ENCODE measurements around the gene ST6GAL1.

DNA sequence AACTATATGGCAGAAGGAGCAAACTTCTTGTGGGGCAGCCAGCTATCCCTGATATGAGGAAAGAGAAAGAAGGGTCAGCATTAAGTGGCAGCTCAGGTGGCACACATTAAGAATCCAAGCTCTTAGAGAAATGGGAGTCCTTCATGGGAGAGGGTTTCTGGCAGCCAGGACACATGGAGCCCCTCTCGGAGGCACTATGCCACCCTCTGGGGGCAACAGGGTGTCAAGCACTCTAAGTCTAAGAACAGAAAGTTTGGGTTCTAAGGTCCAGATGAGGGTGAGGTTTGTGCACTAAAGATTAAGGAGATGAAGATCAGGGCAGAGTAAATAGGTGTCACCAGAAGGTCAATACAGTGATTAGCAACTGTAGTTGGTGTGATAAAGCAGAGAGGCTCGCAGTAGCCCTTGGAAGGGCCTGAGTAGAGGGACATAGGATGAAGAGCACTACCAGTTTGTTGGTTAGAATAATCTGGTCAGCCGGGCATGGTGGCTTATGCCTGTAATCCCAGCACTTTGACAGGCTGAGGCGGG, 89.3 kb downstream of the ST6GAL1 start:
- TF ChIP-seq POLR2A (IDR thresholded peaks at IDR 0.05; ENCODE audit: borderline replicate concordance, extremely low read depth, insufficient read depth, insufficient read length), result no peak
- TF ChIP-seq, protein P1, sequence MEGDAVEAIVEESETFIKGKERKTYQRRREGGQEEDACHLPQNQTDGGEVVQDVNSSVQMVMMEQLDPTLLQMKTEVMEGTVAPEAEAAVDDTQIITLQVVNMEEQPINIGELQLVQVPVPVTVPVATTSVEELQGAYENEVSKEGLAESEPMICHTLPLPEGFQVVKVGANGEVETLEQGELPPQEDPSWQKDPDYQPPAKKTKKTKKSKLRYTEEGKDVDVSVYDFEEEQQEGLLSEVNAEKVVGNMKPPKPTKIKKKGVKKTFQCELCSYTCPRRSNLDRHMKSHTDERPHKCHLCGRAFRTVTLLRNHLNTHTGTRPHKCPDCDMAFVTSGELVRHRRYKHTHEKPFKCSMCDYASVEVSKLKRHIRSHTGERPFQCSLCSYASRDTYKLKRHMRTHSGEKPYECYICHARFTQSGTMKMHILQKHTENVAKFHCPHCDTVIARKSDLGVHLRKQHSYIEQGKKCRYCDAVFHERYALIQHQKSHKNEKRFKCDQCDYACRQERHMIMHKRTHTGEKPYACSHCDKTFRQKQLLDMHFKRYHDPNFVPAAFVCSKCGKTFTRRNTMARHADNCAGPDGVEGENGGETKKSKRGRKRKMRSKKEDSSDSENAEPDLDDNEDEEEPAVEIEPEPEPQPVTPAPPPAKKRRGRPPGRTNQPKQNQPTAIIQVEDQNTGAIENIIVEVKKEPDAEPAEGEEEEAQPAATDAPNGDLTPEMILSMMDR (IDR thresholded peaks at IDR 0.05 in 2 of 3, conservative IDR thresholded peaks at IDR 0.05 in 1 of 3; ENCODE audit: borderline replicate concordance in 1 of 3, insufficient read depth in 1 of 3, low read depth in 2 of 3, low read length in 2 of 3), result no peak
- TF ChIP-seq POLR2AphosphoS5 (IDR thresholded peaks at IDR 0.05; ENCODE audit: low read depth, low read length), result no peak
- TF ChIP-seq, protein P2, sequence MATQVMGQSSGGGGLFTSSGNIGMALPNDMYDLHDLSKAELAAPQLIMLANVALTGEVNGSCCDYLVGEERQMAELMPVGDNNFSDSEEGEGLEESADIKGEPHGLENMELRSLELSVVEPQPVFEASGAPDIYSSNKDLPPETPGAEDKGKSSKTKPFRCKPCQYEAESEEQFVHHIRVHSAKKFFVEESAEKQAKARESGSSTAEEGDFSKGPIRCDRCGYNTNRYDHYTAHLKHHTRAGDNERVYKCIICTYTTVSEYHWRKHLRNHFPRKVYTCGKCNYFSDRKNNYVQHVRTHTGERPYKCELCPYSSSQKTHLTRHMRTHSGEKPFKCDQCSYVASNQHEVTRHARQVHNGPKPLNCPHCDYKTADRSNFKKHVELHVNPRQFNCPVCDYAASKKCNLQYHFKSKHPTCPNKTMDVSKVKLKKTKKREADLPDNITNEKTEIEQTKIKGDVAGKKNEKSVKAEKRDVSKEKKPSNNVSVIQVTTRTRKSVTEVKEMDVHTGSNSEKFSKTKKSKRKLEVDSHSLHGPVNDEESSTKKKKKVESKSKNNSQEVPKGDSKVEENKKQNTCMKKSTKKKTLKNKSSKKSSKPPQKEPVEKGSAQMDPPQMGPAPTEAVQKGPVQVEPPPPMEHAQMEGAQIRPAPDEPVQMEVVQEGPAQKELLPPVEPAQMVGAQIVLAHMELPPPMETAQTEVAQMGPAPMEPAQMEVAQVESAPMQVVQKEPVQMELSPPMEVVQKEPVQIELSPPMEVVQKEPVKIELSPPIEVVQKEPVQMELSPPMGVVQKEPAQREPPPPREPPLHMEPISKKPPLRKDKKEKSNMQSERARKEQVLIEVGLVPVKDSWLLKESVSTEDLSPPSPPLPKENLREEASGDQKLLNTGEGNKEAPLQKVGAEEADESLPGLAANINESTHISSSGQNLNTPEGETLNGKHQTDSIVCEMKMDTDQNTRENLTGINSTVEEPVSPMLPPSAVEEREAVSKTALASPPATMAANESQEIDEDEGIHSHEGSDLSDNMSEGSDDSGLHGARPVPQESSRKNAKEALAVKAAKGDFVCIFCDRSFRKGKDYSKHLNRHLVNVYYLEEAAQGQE (IDR thresholded peaks at IDR 0.05; ENCODE audit: low read depth), result no peak
- TF ChIP-seq SP1 (IDR thresholded peaks at IDR 0.05; ENCODE audit: low read depth), result no peak
- TF ChIP-seq, protein P3, sequence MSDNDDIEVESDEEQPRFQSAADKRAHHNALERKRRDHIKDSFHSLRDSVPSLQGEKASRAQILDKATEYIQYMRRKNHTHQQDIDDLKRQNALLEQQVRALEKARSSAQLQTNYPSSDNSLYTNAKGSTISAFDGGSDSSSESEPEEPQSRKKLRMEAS (IDR thresholded peaks at IDR 0.05), result no peak
- TF ChIP-seq EZH2 (IDR thresholded peaks at IDR 0.05), result no peak
- no peak for TF ChIP-seq TCF7L2 (IDR thresholded peaks at IDR 0.05; ENCODE audit: borderline replicate concordance, extremely low read depth, insufficient read depth, insufficient read length)
- no peak for TF ChIP-seq CEBPB (IDR thresholded peaks at IDR 0.05; ENCODE audit: low read depth)
- no peak for TF ChIP-seq FOSL1 (IDR thresholded peaks at IDR 0.05; ENCODE audit: low read depth)
- no peak for TF ChIP-seq ZNF274 (IDR thresholded peaks at IDR 0.05; ENCODE audit: low read depth, low read length)
- TF ChIP-seq, protein P4, sequence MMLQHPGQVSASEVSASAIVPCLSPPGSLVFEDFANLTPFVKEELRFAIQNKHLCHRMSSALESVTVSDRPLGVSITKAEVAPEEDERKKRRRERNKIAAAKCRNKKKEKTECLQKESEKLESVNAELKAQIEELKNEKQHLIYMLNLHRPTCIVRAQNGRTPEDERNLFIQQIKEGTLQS (IDR thresholded peaks at IDR 0.05), result no peak
- TF ChIP-seq RAD21 (IDR thresholded peaks at IDR 0.05; ENCODE audit: low read depth), result peak; percentile 33; the same call in 1 of the 2 replicates

Data from HCT116 (cell line).